NCI-H345 (cell line): ENCODE measurements around the gene OR10G7.
"Not testable (repeated sequence)": the region's sequence is repeated elsewhere in the genome, so short reads cannot be mapped to it uniquely, and the experiment has no call there.

Source experiments
- DNase-seq: peaks from one replicate; lab custom pipeline; 2025; lab: John Stamatoyannopoulos, UW

OR10G7 gene

GRCh38 chr11:124039557-124039956 is 1.6 kb downstream of the OR10G7 start:
- no peak for DNase-seq

GRCh38 chr11:124036666-124037065 is 4.5 kb downstream of the OR10G7 start:
- DNase-seq = no peak

DNA sequence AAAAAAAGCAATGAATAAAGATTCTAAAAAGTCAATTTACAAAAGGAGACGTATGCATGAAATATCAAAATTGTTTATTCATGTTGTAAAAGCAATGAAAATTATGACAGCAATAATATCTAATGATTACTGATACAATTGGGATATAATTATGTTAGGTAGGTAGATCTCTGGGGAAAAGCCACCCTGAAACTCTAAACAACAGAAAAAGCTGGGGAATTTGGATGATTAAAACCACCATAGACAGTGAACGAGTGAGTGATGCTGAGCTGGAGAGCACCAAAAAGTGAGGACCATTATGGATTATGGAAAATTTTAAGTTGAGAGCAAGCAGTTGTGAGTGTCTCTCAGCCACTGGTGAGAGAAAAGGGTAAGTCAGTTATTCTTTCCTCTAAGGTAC is 14.6 kb downstream of the OR10G7 start, which contains the start of gene OR10G8:
Gene OR10G8 (plus strand): TSS at position 301 of the 400 bp plus-strand sequence. CDS start 2,825 bp downstream, outside the sequence.
- no peak for DNase-seq

- not testable (repeated sequence) for DNase-seq
Observed at GRCh38 chr11:124015837-124016236, 25.3 kb downstream of the OR10G7 start.

- DNase-seq = no peak
Observed at GRCh38 chr11:124012697-124013096, 28.4 kb downstream of the OR10G7 start, which contains the start of gene OR10G4. OR10G4 (plus strand) TSS chr11:124012997; CDS start chr11:124015575, 2,578 bp downstream.

DNA sequence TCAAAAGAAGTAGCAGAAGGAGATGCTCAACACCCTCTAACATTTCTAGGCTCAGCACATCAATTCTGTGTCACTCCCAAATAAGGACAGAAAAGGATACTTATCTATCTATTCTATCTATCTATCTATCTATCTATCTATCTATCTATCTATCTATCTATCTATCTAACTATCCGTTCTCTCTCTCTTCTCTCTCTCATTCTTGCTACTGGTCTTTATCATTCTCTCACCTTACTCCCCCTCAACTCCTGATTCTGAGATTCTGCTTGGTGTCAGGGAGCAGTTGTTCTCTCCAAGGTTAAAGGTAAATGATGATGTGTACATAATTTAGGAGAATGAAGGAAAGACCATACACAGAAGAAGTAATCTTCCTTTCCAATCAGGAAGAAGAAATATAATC is 46.0 kb downstream of the OR10G7 start, which contains the start of gene OR10G6:
Gene OR10G6 (minus strand): TSS at position 43 of the 400 bp plus-strand sequence. CDS start 0 bp downstream, at position 43.
- DNase-seq = no peak
